ENCODE data around the gene RNF150. TPM values are rescaled to one million over a fixed set of nuclear protein-coding genes. Genes with fewer than 3 reads are reported as not detected.

RNF150 gene
- total RNA-seq, 1 experiment from 2014 or later: 4.4 TPM

GRCh38 chr4:140963883-140964282, 169.4 kb downstream of the RNF150 start:
- Histone ChIP-seq H2BK20ac (ENCODE audit: low read depth, low read length, poor library complexity, severe bottlenecking) (no peak overlapping the region), H3K18ac (ENCODE audit: insufficient read length, low read depth, low read length) (no peak overlapping the region), H3K27ac (ENCODE audit: insufficient read length, low read depth, low read length) (no peak overlapping the region), H3K79me2 (ENCODE audit: insufficient read depth, low read length) (no peaks in the 10 kb centered on the region), H4K5ac (ENCODE audit: insufficient read length, low read depth, low read length) (no peak overlapping the region), H3K79me1 (ENCODE audit: insufficient read depth, low read depth, low read length, poor library complexity, severe bottlenecking) (no peaks in the 10 kb centered on the region), H2BK120ac (ENCODE audit: low read depth, low read length, poor library complexity, severe bottlenecking) (no peak overlapping the region), H3T11ph (ENCODE audit: low read length) (no peak overlapping the region), H2AK5ac (ENCODE audit: insufficient read length, low read length) (no peak overlapping the region), H3K4me2 (ENCODE audit: insufficient read depth, insufficient read length, low read length) (no peak overlapping the region), H4K20me1 (ENCODE audit: control insufficient read depth, insufficient read depth, insufficient read length) (no peaks in the 10 kb centered on the region), H2BK5ac (ENCODE audit: insufficient read length, low read length) (no peak overlapping the region), H2BK15ac (ENCODE audit: low read depth, low read length) (no peak overlapping the region), H3K4me1 (ENCODE audit: insufficient read depth, low read length) (no peaks in the 10 kb centered on the region), H3K9me3 (ENCODE audit: control insufficient read depth, low read depth, low read length) (no peaks in the 10 kb centered on the region), H3K27me3 (ENCODE audit: insufficient read depth, low read length) (no peaks in the 10 kb centered on the region), H3K4ac (ENCODE audit: low read depth, low read length) (no peak overlapping the region), H4K8ac (replicated peaks; ENCODE audit: insufficient read length, low read depth, low read length) (no peak overlapping the region), H2BK12ac (ENCODE audit: insufficient read length, low read depth, low read length) (no peak overlapping the region), H3K23me2 (ENCODE audit: insufficient read length, low read depth, low read length, poor library complexity, severe bottlenecking) (no peaks in the 10 kb centered on the region), H4K91ac (ENCODE audit: insufficient read length, low read depth, low read length) (no peak overlapping the region), H3K9ac (ENCODE audit: extremely low read depth, insufficient read length, low read length) (no peak overlapping the region), H3K56ac (ENCODE audit: insufficient read length, low read depth, low read length) (no peak overlapping the region), H3K23ac (ENCODE audit: insufficient read length, low read depth, low read length) (no peak overlapping the region), H3K14ac (ENCODE audit: insufficient read depth, low read length) (no peak overlapping the region), H2AFZ (ENCODE audit: low read length) (no peak overlapping the region)
- H3K27me3 Mint-ChIP-seq (ENCODE audit: low read depth): no peaks in the 10 kb centered on the region
- H3K9me3 Mint-ChIP-seq: no peaks in the 10 kb centered on the region
- no peaks in the 10 kb centered on the region for H3K4me1 Mint-ChIP-seq
- no peak for DNase-seq
- TF ChIP-seq, protein P1, sequence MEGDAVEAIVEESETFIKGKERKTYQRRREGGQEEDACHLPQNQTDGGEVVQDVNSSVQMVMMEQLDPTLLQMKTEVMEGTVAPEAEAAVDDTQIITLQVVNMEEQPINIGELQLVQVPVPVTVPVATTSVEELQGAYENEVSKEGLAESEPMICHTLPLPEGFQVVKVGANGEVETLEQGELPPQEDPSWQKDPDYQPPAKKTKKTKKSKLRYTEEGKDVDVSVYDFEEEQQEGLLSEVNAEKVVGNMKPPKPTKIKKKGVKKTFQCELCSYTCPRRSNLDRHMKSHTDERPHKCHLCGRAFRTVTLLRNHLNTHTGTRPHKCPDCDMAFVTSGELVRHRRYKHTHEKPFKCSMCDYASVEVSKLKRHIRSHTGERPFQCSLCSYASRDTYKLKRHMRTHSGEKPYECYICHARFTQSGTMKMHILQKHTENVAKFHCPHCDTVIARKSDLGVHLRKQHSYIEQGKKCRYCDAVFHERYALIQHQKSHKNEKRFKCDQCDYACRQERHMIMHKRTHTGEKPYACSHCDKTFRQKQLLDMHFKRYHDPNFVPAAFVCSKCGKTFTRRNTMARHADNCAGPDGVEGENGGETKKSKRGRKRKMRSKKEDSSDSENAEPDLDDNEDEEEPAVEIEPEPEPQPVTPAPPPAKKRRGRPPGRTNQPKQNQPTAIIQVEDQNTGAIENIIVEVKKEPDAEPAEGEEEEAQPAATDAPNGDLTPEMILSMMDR (conservative IDR thresholded peaks at IDR 0.05): no peak
- no CpG with 5 or more reads among the region's 1 CpG for WGBS (ENCODE audit: extremely low coverage, insufficient read length, low lambda C conversion rate)
- no peak overlapping the region for H3K4me3 Mint-ChIP-seq
- H3K36me3 Mint-ChIP-seq (ENCODE audit: insufficient read depth in 1 of 3, low read depth in 3 of 3): no peaks in the 10 kb centered on the region
- H3K27ac Mint-ChIP-seq: no peak overlapping the region
